ENCODE results near the gene CACNA1H.
"Not testable (repeated sequence)": the region's sequence is repeated elsewhere in the genome, so short reads cannot be mapped to it uniquely, and the experiment has no call there.

The CACNA1H gene

GRCh38 chr16:1193825-1194581 lies 41.1 kb downstream of the CACNA1H start:
- DNase-seq (ENCODE audit: low read depth) = no peak

- no peak for DNase-seq (ENCODE audit: low read depth)
Observed at GRCh38 chr16:1194665-1195392, 41.9 kb downstream of the CACNA1H start.

GRCh38 chr16:1195393-1195666 lies 42.4 kb downstream of the CACNA1H start:
- DNase-seq (ENCODE audit: low read depth) = no peak

- DNase-seq (ENCODE audit: low read depth) = no peak
Observed at GRCh38 chr16:1196494-1196893, 43.6 kb downstream of the CACNA1H start.

- no peak for DNase-seq (ENCODE audit: low read depth)
Observed at GRCh38 chr16:1197237-1197866, 44.4 kb downstream of the CACNA1H start.

- no peak for DNase-seq (ENCODE audit: low read depth)
Observed at GRCh38 chr16:1198194-1198593, 45.3 kb downstream of the CACNA1H start.

- not testable (repeated sequence) for DNase-seq (ENCODE audit: low read depth)
Observed at GRCh38 chr16:1198671-1199346, 45.9 kb downstream of the CACNA1H start.

GRCh38 chr16:1199347-1200013 lies 46.6 kb downstream of the CACNA1H start:
- no peak for DNase-seq (ENCODE audit: low read depth)

- no peak for DNase-seq (ENCODE audit: low read depth)
Observed at GRCh38 chr16:1200014-1200627, 47.2 kb downstream of the CACNA1H start.

- DNase-seq (ENCODE audit: low read depth) = no peak
Observed at GRCh38 chr16:1201444-1201843, 48.5 kb downstream of the CACNA1H start.

GRCh38 chr16:1202274-1202673 lies 49.4 kb downstream of the CACNA1H start:
- DNase-seq (ENCODE audit: low read depth) = no peak

- DNase-seq (ENCODE audit: low read depth) = no peak
Observed at GRCh38 chr16:1204933-1205332, 52.0 kb downstream of the CACNA1H start.

- DNase-seq (ENCODE audit: low read depth) = no peak
Observed at GRCh38 chr16:1206326-1206725, 53.4 kb downstream of the CACNA1H start.

GRCh38 chr16:1206786-1207185 lies 53.9 kb downstream of the CACNA1H start:
- no peak for DNase-seq (ENCODE audit: low read depth)

GRCh38 chr16:1208239-1208830 lies 55.4 kb downstream of the CACNA1H start:
- DNase-seq (ENCODE audit: low read depth) = no peak

- no peak for DNase-seq (ENCODE audit: low read depth)
Observed at GRCh38 chr16:1209081-1209480, 56.2 kb downstream of the CACNA1H start.

GRCh38 chr16:1210461-1210860 lies 57.6 kb downstream of the CACNA1H start:
- no peak for DNase-seq (ENCODE audit: low read depth)

- no peak for DNase-seq (ENCODE audit: low read depth)
Observed at GRCh38 chr16:1211451-1212268, 58.8 kb downstream of the CACNA1H start.

GRCh38 chr16:1212616-1213194 lies 59.8 kb downstream of the CACNA1H start:
- DNase-seq (ENCODE audit: low read depth) = no peak

GRCh38 chr16:1213231-1213630 lies 60.3 kb downstream of the CACNA1H start:
- DNase-seq (ENCODE audit: low read depth) = no peak

Data from HS-27A (cell line).